NCI-H82 treated with DMSO at 0.1 percent for 48 hours (cell line): ENCODE data around the gene DLG3.
"Not testable (repeated sequence)": the region's sequence is repeated elsewhere in the genome, so short reads cannot be mapped to it uniquely, and the experiment has no call there.

Experiments used
- DNase-seq: peaks from one replicate; lab custom pipeline; 2025; ENCODE audit not compliant: unreplicated experiment; lab: John Stamatoyannopoulos, UW

DLG3 gene

DNA sequence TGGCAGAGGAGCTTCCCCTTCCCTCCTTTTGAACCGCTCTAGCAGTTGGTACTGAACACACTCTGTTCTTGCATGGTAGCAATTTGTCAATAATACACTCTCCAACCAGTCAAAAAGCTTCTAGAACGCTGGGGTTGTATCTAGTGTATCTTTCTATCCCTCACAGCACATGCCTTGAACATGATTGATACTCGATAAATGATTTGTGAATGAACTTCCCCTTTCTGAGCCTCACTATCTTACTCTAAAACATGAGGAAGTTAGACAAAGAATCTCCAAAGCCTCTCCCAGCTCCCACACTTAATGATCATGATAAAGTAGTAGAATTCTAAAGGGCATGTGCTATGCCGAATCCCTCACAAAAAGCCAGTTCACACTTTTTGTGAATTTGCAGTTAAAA, 64.4 kb downstream of the DLG3 start:
- DNase-seq, result no peak

- not testable (repeated sequence) for DNase-seq
Measured at GRCh38 chrX:70515270-70515669, 70.6 kb downstream of the DLG3 start.

DNA sequence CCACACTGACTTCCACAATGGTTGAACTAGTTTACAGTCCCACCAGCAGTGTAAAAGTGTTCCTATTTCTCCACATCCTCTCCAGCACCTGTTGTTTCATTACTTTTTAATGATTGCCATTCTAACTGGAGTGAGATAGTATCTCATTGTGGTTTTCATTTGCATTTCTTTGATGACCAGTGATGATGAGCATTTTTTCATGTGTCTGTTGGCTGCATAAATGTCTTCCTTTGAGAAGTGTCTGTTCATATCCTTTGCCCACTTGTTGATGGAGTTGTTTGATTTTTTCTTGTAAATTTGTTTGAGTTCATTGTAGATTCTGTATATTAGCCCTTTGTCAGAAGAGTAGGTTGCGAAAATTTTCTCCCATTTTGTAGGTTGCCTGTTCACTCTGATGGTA, 71.1 kb downstream of the DLG3 start:
- not testable (repeated sequence) for DNase-seq

DNA sequence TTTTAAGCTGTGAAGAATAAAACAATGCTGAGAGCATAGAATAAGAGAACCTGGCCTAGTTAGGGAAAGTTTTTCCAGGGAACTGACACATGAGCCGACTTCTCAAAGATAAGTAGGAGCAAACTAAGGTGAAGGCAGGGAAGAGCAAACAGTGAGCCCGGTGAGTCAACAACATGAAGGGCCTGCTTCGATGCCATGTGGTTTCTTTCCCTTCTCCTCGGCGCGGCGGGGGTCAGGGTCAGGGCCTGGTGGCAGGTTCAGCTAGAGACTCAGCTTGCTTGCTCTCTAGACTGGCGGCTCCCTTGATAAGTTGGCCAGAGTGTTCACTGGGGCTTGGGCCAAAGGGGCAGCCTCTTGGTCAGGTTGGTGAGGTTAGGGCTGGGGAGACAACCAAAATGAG, 81.1 kb downstream of the DLG3 start:
- no peak for DNase-seq

DNA sequence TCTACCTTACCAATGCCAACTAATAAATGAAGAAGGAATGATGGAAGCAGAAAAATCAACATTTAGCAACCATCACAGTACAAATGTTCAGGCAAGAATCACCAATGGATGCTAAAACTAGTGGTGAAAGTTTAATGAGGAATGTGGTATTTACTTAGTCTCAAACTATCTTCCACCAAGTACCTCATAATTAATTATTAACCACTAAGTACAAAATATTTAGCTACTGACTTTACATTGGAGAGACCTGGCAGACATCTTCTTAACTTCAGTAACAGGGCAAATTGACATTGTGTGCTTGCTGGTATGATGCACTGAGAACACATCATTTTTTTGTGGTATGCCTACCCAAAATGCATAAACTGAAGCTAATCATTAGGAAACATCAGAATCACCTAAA, 82.4 kb downstream of the DLG3 start:
- DNase-seq, result no peak

DNA sequence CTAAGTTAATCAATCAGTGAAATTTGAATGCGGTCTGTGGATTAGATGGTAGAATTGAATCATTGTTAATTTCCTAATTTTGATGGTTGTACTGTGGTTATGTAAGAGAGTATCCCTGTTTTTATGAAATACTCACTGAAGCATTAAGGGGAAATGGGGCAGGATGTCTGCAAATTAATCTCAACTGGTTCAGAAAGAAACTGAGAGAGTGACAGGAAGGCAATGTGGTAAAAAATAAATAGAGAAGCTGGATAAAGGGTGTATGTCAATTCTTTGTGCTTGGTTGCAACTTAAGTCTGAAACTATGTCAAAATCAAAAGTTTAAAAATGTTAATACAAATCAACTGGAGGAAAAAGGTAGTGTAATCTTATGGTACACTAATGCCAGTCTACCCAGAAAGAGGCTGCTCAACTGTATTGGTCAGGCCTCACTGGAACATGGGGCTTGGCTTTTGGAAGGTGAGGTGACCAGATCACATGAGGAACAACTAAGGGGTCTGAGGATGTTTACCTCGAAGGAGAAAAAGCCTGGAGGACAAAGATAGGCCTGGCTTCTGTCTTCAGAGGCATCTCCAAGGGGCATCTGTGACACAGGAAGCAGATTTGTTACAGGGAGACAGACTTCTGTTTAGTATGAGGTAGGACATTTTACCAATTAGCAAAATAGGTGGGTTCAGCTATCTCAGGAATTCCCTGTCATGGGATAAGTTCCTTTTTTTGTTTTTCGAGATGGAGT, 83.1 kb downstream of the DLG3 start:
- DNase-seq, result no peak

DNA sequence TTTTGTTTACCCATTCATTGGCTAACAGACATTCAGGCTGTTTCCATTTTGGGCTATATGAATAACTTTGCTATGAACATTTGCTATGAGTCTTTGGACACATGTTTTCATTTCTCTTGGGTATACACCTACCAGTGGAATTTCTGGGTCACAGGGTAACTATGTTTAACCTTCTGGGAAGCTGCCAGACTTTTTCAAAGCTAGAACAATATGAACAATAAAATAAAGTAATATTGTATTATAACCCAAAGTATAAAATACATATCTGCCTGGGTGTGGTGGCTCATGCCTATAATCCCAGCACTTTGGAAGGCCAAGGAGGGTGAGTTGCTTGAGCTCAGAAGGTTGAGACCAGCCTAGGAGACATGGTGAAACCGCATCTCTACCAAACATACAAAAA, 90.6 kb downstream of the DLG3 start:
- DNase-seq, result no peak

DNA sequence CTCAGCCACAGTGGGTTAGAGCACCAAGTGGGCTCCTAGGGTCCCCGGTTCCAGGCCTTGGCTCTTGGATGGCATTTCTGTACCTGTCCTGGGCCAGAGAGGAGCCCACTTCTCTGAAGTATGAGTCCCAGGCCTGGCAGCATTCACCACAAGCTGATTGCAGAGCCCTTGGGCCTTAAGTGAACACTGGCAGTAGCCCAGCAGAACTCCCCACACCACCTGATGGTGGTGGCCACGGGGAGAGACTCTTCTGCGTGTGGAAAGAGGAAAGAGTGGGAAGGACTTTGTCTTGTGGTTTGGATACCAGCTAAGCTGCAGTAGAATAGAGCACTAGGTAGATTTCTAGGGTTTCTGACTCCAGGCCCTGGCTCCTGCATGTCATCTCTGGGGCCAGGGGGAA, 104.8 kb downstream of the DLG3 start:
- DNase-seq, result no peak

DNA sequence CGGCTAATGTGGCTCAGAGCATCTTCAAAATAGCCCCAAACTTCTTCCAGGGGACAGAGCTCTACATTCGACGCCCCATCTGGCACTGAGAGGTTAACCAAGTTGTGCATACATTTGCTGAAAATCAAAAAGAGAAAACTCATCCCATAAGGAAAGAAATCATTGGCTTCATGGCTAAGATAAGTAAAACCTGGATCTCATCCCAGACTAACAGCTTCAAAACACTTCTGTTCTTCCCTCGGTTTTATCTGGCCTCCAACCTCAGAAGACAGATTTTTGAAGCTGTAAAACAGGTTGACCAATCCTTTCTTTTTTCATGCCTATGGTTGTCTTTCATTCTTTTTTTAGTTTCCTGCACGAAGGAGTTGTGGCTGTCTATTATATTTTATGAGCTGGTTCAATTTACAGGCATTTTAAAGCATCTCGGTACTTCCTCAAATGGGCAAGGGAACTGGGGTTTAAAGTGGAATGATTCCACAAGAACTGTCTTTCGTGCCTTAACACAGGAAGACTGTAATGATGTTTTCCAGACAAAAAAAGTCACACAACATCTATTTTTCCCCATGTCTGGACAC, 107.6 kb downstream of the DLG3 start:
- DNase-seq, result no peak

DNA sequence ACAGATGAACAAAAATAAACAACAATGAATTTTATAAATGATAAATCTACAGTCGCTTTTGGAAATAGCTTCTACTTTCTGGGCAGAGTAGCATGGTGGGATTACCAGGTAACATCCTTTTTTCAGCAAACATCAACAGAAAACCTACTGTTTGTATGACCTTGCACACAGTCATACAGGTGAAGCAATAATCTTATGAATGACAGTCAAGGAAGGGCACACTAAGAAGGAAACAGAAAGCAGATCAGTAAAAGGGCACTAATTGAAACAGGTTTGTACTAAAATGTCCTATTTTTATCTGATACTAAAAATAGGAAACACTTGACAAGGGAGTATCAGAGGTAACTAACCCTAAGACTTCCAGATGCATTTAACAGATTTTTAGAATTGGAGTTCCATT, 108.9 kb downstream of the DLG3 start:
- no peak for DNase-seq

GRCh38 chrX:70554081-70554480, 109.4 kb downstream of the DLG3 start:
- no peak for DNase-seq

- no peak for DNase-seq
Measured at GRCh38 chrX:70554523-70554922, 109.9 kb downstream of the DLG3 start.

DNA sequence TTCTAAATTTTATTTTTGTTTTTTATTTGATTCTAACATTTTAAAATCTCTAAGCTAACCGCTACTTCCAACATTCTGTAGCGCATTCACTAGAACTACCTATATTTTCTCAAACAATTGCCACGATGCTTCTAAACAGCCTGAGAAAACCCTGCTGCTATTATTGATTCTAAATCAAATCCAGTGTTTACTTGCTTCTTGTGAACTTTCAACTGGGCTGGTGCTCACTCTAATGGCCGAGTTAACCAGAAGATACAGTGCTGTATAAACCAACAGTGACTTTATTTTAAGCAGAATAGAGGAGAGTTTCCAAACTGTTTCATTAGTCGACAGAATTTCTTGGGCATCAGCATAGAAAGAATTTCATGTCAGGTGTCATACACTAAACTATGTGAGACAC, 110.3 kb downstream of the DLG3 start:
- no peak for DNase-seq
